GM23338 (cell line): ENCODE data around the gene SETD1B.
"Not testable (repeated sequence)": the region's sequence is repeated elsewhere in the genome, so short reads cannot be mapped to it uniquely, and the experiment has no call there.

Source experiments
- CREB1 ChIP-seq: fragments of 250-450 bp; sonication (Bioruptor Pico); IDR thresholded peaks from 2 replicates; pipeline ENCODE4 v1.5.0; 2020; ENCODE audit warnings: low read depth, mild to moderate bottlenecking, moderate library complexity
- CTCF ChIP-seq, 2 experiments: fragments of 200-600 bp in 1 of 2; sonication (generic) in 1 of 2; conservative IDR thresholded peaks; 2 replicates each; pipeline versions ENCODE4 v1.5.1 to v1.6.1; 2016 to 2017; ENCODE audit warnings: antibody characterized with exemption in 2 of 2, low read depth in 2 of 2, mild to moderate bottlenecking in 2 of 2, moderate library complexity in 1 of 2
- EZH2 ChIP-seq: fragments of 200-600 bp; sonication (generic); IDR thresholded peaks from one replicate; pipeline ENCODE4 v1.8.0; 2017; ENCODE audit warnings: antibody characterized with exemption, mild to moderate bottlenecking, low read depth; ENCODE audit not compliant: unreplicated experiment
- EZH2phosphoT487 ChIP-seq: fragments of 200-600 bp; sonication (generic); IDR thresholded peaks from one replicate; pipeline ENCODE4 v1.8.1; 2018; ENCODE audit warnings: antibody characterized with exemption; ENCODE audit not compliant: unreplicated experiment
- JUNB ChIP-seq: IDR thresholded peaks from one replicate; pipeline ENCODE4 v1.6.1; 2016; ENCODE audit warnings: antibody characterized with exemption; ENCODE audit not compliant: unreplicated experiment
- NANOG ChIP-seq: IDR thresholded peaks from 2 replicates; pipeline ENCODE4 v1.6.1; 2016; ENCODE audit warnings: antibody characterized with exemption, borderline replicate concordance
- POLR2AphosphoS5 ChIP-seq: IDR thresholded peaks from 2 replicates; pipeline ENCODE4 v1.6.1; 2016; ENCODE audit warnings: antibody characterized with exemption, low read depth
- STAT1 ChIP-seq: IDR thresholded peaks from one replicate; pipeline ENCODE4 v1.6.1; 2016; ENCODE audit warnings: antibody characterized with exemption; ENCODE audit not compliant: unreplicated experiment
- ZNF114 ChIP-seq: fragments of 250-450 bp; sonication (Bioruptor Pico); IDR thresholded peaks from 2 replicates; pipeline ENCODE4 v1.5.0; 2020; ENCODE audit warnings: mild to moderate bottlenecking, moderate library complexity
- ZNF331 ChIP-seq: fragments of 250-450 bp; sonication (Bioruptor Pico); IDR thresholded peaks from 2 replicates; pipeline ENCODE4 v1.5.0; 2020; ENCODE audit warnings: low read depth, mild to moderate bottlenecking, moderate library complexity
- TF ChIP-seq, protein P1 (sequence below): IDR thresholded peaks from one replicate; pipeline ENCODE4 v1.6.1; 2018; ENCODE audit warnings: antibody characterized with exemption; ENCODE audit not compliant: unreplicated experiment
- TF ChIP-seq, protein P2 (sequence below): IDR thresholded peaks from 2 replicates; pipeline ENCODE4 v1.6.1; 2016; ENCODE audit warnings: antibody characterized with exemption

- not testable (repeated sequence) for TF ChIP-seq CTCF (conservative IDR thresholded peaks at IDR 0.05; ENCODE audit: low read depth in 2 of 2); EZH2; EZH2phosphoT487; JUNB; STAT1; CREB1 (CRISPR knock-in tag); POLR2AphosphoS5; ZNF331 (CRISPR knock-in tag); NANOG; ZNF114 (CRISPR knock-in tag)
- TF ChIP-seq, protein P1, sequence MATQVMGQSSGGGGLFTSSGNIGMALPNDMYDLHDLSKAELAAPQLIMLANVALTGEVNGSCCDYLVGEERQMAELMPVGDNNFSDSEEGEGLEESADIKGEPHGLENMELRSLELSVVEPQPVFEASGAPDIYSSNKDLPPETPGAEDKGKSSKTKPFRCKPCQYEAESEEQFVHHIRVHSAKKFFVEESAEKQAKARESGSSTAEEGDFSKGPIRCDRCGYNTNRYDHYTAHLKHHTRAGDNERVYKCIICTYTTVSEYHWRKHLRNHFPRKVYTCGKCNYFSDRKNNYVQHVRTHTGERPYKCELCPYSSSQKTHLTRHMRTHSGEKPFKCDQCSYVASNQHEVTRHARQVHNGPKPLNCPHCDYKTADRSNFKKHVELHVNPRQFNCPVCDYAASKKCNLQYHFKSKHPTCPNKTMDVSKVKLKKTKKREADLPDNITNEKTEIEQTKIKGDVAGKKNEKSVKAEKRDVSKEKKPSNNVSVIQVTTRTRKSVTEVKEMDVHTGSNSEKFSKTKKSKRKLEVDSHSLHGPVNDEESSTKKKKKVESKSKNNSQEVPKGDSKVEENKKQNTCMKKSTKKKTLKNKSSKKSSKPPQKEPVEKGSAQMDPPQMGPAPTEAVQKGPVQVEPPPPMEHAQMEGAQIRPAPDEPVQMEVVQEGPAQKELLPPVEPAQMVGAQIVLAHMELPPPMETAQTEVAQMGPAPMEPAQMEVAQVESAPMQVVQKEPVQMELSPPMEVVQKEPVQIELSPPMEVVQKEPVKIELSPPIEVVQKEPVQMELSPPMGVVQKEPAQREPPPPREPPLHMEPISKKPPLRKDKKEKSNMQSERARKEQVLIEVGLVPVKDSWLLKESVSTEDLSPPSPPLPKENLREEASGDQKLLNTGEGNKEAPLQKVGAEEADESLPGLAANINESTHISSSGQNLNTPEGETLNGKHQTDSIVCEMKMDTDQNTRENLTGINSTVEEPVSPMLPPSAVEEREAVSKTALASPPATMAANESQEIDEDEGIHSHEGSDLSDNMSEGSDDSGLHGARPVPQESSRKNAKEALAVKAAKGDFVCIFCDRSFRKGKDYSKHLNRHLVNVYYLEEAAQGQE, result not testable (repeated sequence)
- TF ChIP-seq, protein P2, sequence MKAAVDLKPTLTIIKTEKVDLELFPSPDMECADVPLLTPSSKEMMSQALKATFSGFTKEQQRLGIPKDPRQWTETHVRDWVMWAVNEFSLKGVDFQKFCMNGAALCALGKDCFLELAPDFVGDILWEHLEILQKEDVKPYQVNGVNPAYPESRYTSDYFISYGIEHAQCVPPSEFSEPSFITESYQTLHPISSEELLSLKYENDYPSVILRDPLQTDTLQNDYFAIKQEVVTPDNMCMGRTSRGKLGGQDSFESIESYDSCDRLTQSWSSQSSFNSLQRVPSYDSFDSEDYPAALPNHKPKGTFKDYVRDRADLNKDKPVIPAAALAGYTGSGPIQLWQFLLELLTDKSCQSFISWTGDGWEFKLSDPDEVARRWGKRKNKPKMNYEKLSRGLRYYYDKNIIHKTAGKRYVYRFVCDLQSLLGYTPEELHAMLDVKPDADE, result not testable (repeated sequence)
Observed at GRCh38 chr12:121758536-121758935, 45.3 kb upstream of the SETD1B start.
